H7 (cell line): ENCODE measurements around the gene GP1BB. TPM values are rescaled to one million over a fixed set of nuclear protein-coding genes. Genes with fewer than 3 reads are reported as not detected.
A peak's percentile ranks its signal among the peaks of the same experiment; 100 is the strongest.
"Not testable (repeated sequence)": the region's sequence is repeated elsewhere in the genome, so short reads cannot be mapped to it uniquely, and the experiment has no call there.

Source experiments
- DNase-seq: peaks from one replicate; pipeline ENCODE4 v3.0.0; 2012
- H3K27me3 ChIP-seq: 2 replicates; pipeline ENCODE4 v1.6.0; 2011; ENCODE audit warnings: mild to moderate bottlenecking, low read length; ENCODE audit not compliant: control insufficient read depth, insufficient read depth
- H3K36me3 ChIP-seq: replicated peaks from 2 replicates; pipeline ENCODE4 v1.5.1; 2011; ENCODE audit warnings: low read length; ENCODE audit not compliant: control insufficient read depth, insufficient read depth
- H3K4me3 ChIP-seq: 2 replicates; pipeline ENCODE4 v1.5.1; 2011; ENCODE audit warnings: low read depth, mild to moderate bottlenecking, control low read depth, low read length, moderate library complexity; ENCODE audit not compliant: insufficient read depth
- total RNA-seq: library from RNA; depleted of rRNA; stranded (reverse); fragments of >200 nt; shearing (Covaris generic); gene quantifications from 2 replicates; pipeline ENCODE4 v1.2.3, GENCODE V29; 2014; rRNA removed

The GP1BB gene
- total RNA-seq: 3.7 and 7.3 TPM in 2 replicates

GRCh38 chr22:19723232-19723982 is at the start of gene GP1BB:
GP1BB (plus strand) TSS chr22:19723539; CDS start chr22:19723570, 31 bp downstream.
- Histone ChIP-seq H3K27me3 (peaks cover 84% of the 10 kb centered on the region), H3K36me3 (no peaks in the 10 kb centered on the region), H3K4me3 (peak within 1 kb of the TSS; percentile 31)
- peak; percentile 88 for DNase-seq

- H3K36me3 ChIP-seq: no peaks in the 10 kb centered on the region
- DNase-seq: no peak
- no peaks in the 10 kb centered on the region for H3K27me3 ChIP-seq
- H3K4me3 ChIP-seq: no peak overlapping the region
Observed at GRCh38 chr22:19673660-19674059, 49.7 kb upstream of the GP1BB start.

GRCh38 chr22:19674129-19674928 is 49.0 kb upstream of the GP1BB start:
- H3K36me3 ChIP-seq: no peaks in the 10 kb centered on the region
- no peak for DNase-seq
- H3K4me3 ChIP-seq: no peak overlapping the region
- no peaks in the 10 kb centered on the region for H3K27me3 ChIP-seq

- Histone ChIP-seq H3K4me3 (no peak overlapping the region), H3K27me3 (no peaks in the 10 kb centered on the region), H3K36me3 (no peaks in the 10 kb centered on the region)
- DNase-seq: no peak
Observed at GRCh38 chr22:19674929-19675253, 48.4 kb upstream of the GP1BB start.

- H3K27me3 ChIP-seq: no peaks in the 10 kb centered on the region
- DNase-seq: no peak
- H3K4me3 ChIP-seq: no peak overlapping the region
- H3K36me3 ChIP-seq: no peaks in the 10 kb centered on the region
Observed at GRCh38 chr22:19675428-19675827, 47.9 kb upstream of the GP1BB start.

- H3K27me3 ChIP-seq, H3K4me3 ChIP-seq, DNase-seq, H3K36me3 ChIP-seq: not testable (repeated sequence)
Observed at GRCh38 chr22:19676437-19676836, 46.9 kb upstream of the GP1BB start.

GRCh38 chr22:19678949-19679521 is 44.3 kb upstream of the GP1BB start:
- no peak for DNase-seq
- H3K36me3 ChIP-seq: no peaks in the 10 kb centered on the region
- H3K27me3 ChIP-seq: no peaks in the 10 kb centered on the region
- no peak overlapping the region for H3K4me3 ChIP-seq

- Histone ChIP-seq H3K27me3 (no peaks in the 10 kb centered on the region), H3K36me3 (no peaks in the 10 kb centered on the region), H3K4me3 (no peak overlapping the region)
- DNase-seq: peak; percentile 92
Observed at GRCh38 chr22:19679522-19680101, 43.7 kb upstream of the GP1BB start.

- H3K4me3 ChIP-seq: no peak overlapping the region
- H3K36me3 ChIP-seq: no peaks in the 10 kb centered on the region
- H3K27me3 ChIP-seq: no peaks in the 10 kb centered on the region
- no peak for DNase-seq
Observed at GRCh38 chr22:19680287-19680881, 43.0 kb upstream of the GP1BB start.

- Histone ChIP-seq H3K36me3 (no peaks in the 10 kb centered on the region), H3K27me3 (no peaks in the 10 kb centered on the region), H3K4me3 (no peak overlapping the region)
- DNase-seq: no peak
Observed at GRCh38 chr22:19680911-19681862, 42.2 kb upstream of the GP1BB start.

- no peak overlapping the region for H3K4me3 ChIP-seq
Observed at GRCh38 chr22:19681863-19682245, 41.5 kb upstream of the GP1BB start.

GRCh38 chr22:19686946-19687345 is 36.4 kb upstream of the GP1BB start:
- H3K4me3 ChIP-seq: no peak overlapping the region
- H3K27me3 ChIP-seq: no peaks in the 10 kb centered on the region
- no peaks in the 10 kb centered on the region for H3K36me3 ChIP-seq
- no peak for DNase-seq

More at GRCh38 chr22:19681863-19682245, 41.5 kb upstream of the GP1BB start:
- H3K36me3 ChIP-seq: no peaks in the 10 kb centered on the region
- DNase-seq: no peak
- no peaks in the 10 kb centered on the region for H3K27me3 ChIP-seq

- DNase-seq: peak; percentile 50
- no peak overlapping the region for H3K4me3 ChIP-seq
- H3K36me3 ChIP-seq: no peaks in the 10 kb centered on the region
- no peaks in the 10 kb centered on the region for H3K27me3 ChIP-seq
Observed at GRCh38 chr22:19687561-19688300, 35.6 kb upstream of the GP1BB start.
